Prostate gland (tissue), 2 donors: ENCODE data around the gene LEKR1. TPM values are rescaled to one million over a fixed set of nuclear protein-coding genes. Genes with fewer than 3 reads are reported as not detected.
"Not testable (repeated sequence)": the region's sequence is repeated elsewhere in the genome, so short reads cannot be mapped to it uniquely, and the experiment has no call there.

ENCODE experiments used
- DNase-seq: peaks from one replicate; pipeline ENCODE4 v3.0.0-alpha.2; 2019; ENCODE audit warnings: low spot score
- H3K27ac ChIP-seq, 2 donors: fragments of 200-600 bp; sonication (generic); 2 replicates each; pipeline ENCODE4 v1.5.1; 2017 to 2019
- H3K27me3 ChIP-seq: fragments of 200-600 bp; sonication (generic); replicated peaks from 2 replicates; pipeline ENCODE4 v1.5.1; 2019; ENCODE audit not compliant: insufficient read depth
- H3K36me3 ChIP-seq, 2 donors: fragments of 200-600 bp; sonication (generic); 1 replicate in 1 of 2; 2 replicates in 1 of 2; pipeline versions ENCODE4 v1.5.1 to v1.8.1; 2017 to 2019
- H3K4me1 ChIP-seq: fragments of 200-600 bp; sonication (generic); replicated peaks from 2 replicates; pipeline ENCODE4 v1.5.1; 2019
- H3K4me3 ChIP-seq, 2 donors: fragments of 200-600 bp; sonication (generic); 2 replicates each; pipeline ENCODE4 v1.5.1; 2017 to 2019
- H3K9me3 ChIP-seq: fragments of 200-600 bp; sonication (generic); 2 replicates; pipeline ENCODE4 v1.5.1; 2017
- CTCF ChIP-seq, 4 experiments: fragments of 200-600 bp in 2 of 4; fragments of 450-650 bp in 2 of 4; sonication (generic) in 2 of 4; IDR thresholded peaks; 1 replicate in 3 of 4; 2 replicates in 1 of 4; pipeline ENCODE4 v1.5.1; 2016 to 2019; ENCODE audit warnings: antibody characterized with exemption in 4 of 4, mild to moderate bottlenecking in 2 of 4, moderate library complexity in 2 of 4
- POLR2A ChIP-seq: fragments of 450-650 bp; IDR thresholded peaks from one replicate; pipeline ENCODE4 v1.6.1; 2016; ENCODE audit warnings: antibody characterized with exemption, mild to moderate bottlenecking
- POLR2AphosphoS5 ChIP-seq: sonication (generic); formaldehyde crosslinking; IDR thresholded peaks from one replicate; pipeline ENCODE4 v1.6.1; 2017; ENCODE audit warnings: antibody characterized with exemption
- WGBS: methylation state at CpG from one replicate; pipeline ENCODE4 v1.1.5; 2018; 5-methylcytosine and 5-hydroxymethylcytosine counted together
- intact Hi-C: fragments of 100-400 bp; cut with DNase I; formaldehyde crosslinking; loops from one replicate; pipeline ENCODE4 v1.14.2; 2022
- total RNA-seq, 2 donors: library from RNA; depleted of rRNA; stranded (reverse); fragments of >200 nt; gene quantifications; one replicate each; pipeline ENCODE4 v1.1.0, GENCODE V29; 2016

Gene LEKR1
- total RNA-seq, 2 donors from 2014 or later = 2.2 to 4.4 TPM

GRCh38 chr3:156963096-156963495, 136.9 kb downstream of the LEKR1 start:
- H3K36me3 ChIP-seq = no peaks in the 10 kb centered on the region
- TF ChIP-seq POLR2A (no peak), CTCF (IDR thresholded peaks at IDR 0.05) (no peak), POLR2AphosphoS5 (no peak)
- no peak overlapping the region for H3K27ac ChIP-seq
- H3K9me3 ChIP-seq = no peaks in the 10 kb centered on the region
- no peak overlapping the region for H3K4me3 ChIP-seq
- DNase-seq = no peak
- H3K27me3 ChIP-seq = no peaks in the 10 kb centered on the region
- no peaks in the 10 kb centered on the region for H3K4me1 ChIP-seq
- intact Hi-C loops = no loop called here
- 78% methylated on average over 3 of the region's 3 CpGs for WGBS

GRCh38 chr3:156964577-156964976, 138.4 kb downstream of the LEKR1 start:
- TF ChIP-seq POLR2AphosphoS5 = no peak
- TF ChIP-seq POLR2A = no peak

GRCh38 chr3:156966349-156966748, 140.2 kb downstream of the LEKR1 start:
- H3K9me3 ChIP-seq, H3K27me3 ChIP-seq, H3K4me3 ChIP-seq, H3K4me1 ChIP-seq, H3K36me3 ChIP-seq, DNase-seq, intact Hi-C loops, H3K27ac ChIP-seq: not testable (repeated sequence)
- 91% methylated on average over 10 of the region's 10 CpGs for WGBS

More at GRCh38 chr3:156964577-156964976, 138.4 kb downstream of the LEKR1 start:
- no peak for DNase-seq
- 66% methylated on average over 3 of the region's 3 CpGs for WGBS
- intact Hi-C loops = no loop called here
- Histone ChIP-seq H3K27me3 (no peaks in the 10 kb centered on the region), H3K9me3 (no peaks in the 10 kb centered on the region), H3K4me3 (no peak overlapping the region), H3K27ac (no peak overlapping the region), H3K36me3 (no peaks in the 10 kb centered on the region), H3K4me1 (no peaks in the 10 kb centered on the region)

- Histone ChIP-seq H3K4me3 (no peak overlapping the region), H3K27ac (no peak overlapping the region)
- DNase-seq = no peak
Measured at GRCh38 chr3:156973954-156974353, 147.8 kb downstream of the LEKR1 start.

GRCh38 chr3:156974931-156975330, 148.8 kb downstream of the LEKR1 start:
- WGBS = 97% methylated on average over 1 of the region's 1 CpG
- Histone ChIP-seq H3K36me3 (no peaks in the 10 kb centered on the region), H3K4me1 (no peaks in the 10 kb centered on the region), H3K27ac (no peak overlapping the region), H3K9me3 (no peaks in the 10 kb centered on the region), H3K4me3 (no peak overlapping the region), H3K27me3 (no peaks in the 10 kb centered on the region)
- intact Hi-C loops = no loop called here
- DNase-seq = no peak
- TF ChIP-seq POLR2A (no peak), POLR2AphosphoS5 (no peak), CTCF (IDR thresholded peaks at IDR 0.05) (no peak)

More at GRCh38 chr3:156973954-156974353, 147.8 kb downstream of the LEKR1 start:
- WGBS = 91% methylated on average over 2 of the region's 2 CpGs
- no peaks in the 10 kb centered on the region for H3K9me3 ChIP-seq
- no peaks in the 10 kb centered on the region for H3K36me3 ChIP-seq
- no peaks in the 10 kb centered on the region for H3K27me3 ChIP-seq
- intact Hi-C loops = no loop called here
- H3K4me1 ChIP-seq = no peaks in the 10 kb centered on the region
- TF ChIP-seq POLR2AphosphoS5 = no peak
- no peak for TF ChIP-seq POLR2A
- no peak for TF ChIP-seq CTCF (IDR thresholded peaks at IDR 0.05)

- Histone ChIP-seq H3K9me3 (no peaks in the 10 kb centered on the region), H3K27me3 (no peaks in the 10 kb centered on the region), H3K4me1 (no peaks in the 10 kb centered on the region), H3K27ac (no peak overlapping the region), H3K36me3 (no peaks in the 10 kb centered on the region), H3K4me3 (no peak overlapping the region)
- 8% methylated on average over 1 of the region's 1 CpG for WGBS
- no peak for DNase-seq
- no peak for TF ChIP-seq POLR2A
- TF ChIP-seq CTCF (IDR thresholded peaks at IDR 0.05) = no peak
- TF ChIP-seq POLR2AphosphoS5 = no peak
- intact Hi-C loops = no loop called here
Measured at GRCh38 chr3:156975721-156976120, 149.6 kb downstream of the LEKR1 start.
